Breast epithelium (tissue), 3 donors: ENCODE results near the gene PCGF2.

Experiments
- POLR2A ChIP-seq: fragments of 450-650 bp; IDR thresholded peaks from one replicate; pipeline ENCODE4 v1.6.1; 2016; ENCODE audit warnings: antibody characterized with exemption, mild to moderate bottlenecking, moderate library complexity
- POLR2AphosphoS5 ChIP-seq, 3 donors: sonication (generic); formaldehyde crosslinking; IDR thresholded peaks; one replicate each; pipeline ENCODE4 v1.6.1; 2017; ENCODE audit warnings: antibody characterized with exemption in 3 of 3
- TF ChIP-seq, protein P1 (sequence below), 3 donors: fragments of 450-650 bp; IDR thresholded peaks; one replicate each; pipeline ENCODE4 v1.5.1; 2016 to 2017; ENCODE audit warnings: antibody characterized with exemption in 3 of 3, mild to moderate bottlenecking in 3 of 3, moderate library complexity in 3 of 3

DNA sequence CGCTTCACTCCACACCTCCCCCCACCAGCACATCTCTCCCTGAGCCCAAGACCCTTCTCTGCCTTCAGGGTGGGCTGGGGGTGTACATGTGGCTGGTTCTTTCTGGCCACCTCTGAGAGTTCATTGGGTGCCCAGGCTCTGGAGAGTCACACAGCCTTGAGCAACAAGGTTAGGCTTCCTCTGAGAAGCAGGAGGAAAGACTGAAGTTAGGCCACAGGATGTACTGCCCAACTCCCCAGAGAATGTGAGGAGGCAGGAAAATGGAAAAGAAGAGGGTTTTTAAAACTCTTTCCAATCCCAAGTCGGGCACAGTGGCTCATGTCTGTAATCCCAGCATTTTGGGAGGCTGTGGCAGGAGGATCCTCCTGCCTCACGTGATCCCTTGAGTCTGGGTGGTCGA lies 7.3 kb downstream of the PCGF2 start:
- TF ChIP-seq, protein P1, sequence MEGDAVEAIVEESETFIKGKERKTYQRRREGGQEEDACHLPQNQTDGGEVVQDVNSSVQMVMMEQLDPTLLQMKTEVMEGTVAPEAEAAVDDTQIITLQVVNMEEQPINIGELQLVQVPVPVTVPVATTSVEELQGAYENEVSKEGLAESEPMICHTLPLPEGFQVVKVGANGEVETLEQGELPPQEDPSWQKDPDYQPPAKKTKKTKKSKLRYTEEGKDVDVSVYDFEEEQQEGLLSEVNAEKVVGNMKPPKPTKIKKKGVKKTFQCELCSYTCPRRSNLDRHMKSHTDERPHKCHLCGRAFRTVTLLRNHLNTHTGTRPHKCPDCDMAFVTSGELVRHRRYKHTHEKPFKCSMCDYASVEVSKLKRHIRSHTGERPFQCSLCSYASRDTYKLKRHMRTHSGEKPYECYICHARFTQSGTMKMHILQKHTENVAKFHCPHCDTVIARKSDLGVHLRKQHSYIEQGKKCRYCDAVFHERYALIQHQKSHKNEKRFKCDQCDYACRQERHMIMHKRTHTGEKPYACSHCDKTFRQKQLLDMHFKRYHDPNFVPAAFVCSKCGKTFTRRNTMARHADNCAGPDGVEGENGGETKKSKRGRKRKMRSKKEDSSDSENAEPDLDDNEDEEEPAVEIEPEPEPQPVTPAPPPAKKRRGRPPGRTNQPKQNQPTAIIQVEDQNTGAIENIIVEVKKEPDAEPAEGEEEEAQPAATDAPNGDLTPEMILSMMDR (IDR thresholded peaks at IDR 0.05): no peak
- no peak for TF ChIP-seq POLR2A
- no peak for TF ChIP-seq POLR2AphosphoS5 (IDR thresholded peaks at IDR 0.05)
